ENCODE measurements around the gene CAMK2G. TPM values are rescaled to one million over a fixed set of nuclear protein-coding genes. Genes with fewer than 3 reads are reported as not detected.

CAMK2G gene
- polyA plus RNA-seq, 1 of the 3 experiments (the other 2 are of a cell fraction) = 41.4 TPM

GRCh38 chr10:73864229-73864628, 10.1 kb downstream of the CAMK2G start:
- 98% methylated on average over 4 of the region's 4 CpGs for WGBS (ENCODE audit: low lambda C conversion rate)
- Histone ChIP-seq H3K4me2 (no peak overlapping the region), H3K27ac (ENCODE audit: low read depth in 2 of 2, low read length in 1 of 2) (no peak overlapping the region), H3K27me3 (ENCODE audit: insufficient read depth) (no peaks in the 10 kb centered on the region), H3K36me3 (replicated peaks in 1 of 2; ENCODE audit: control insufficient read depth in 1 of 2, insufficient read depth in 2 of 2, low read length in 1 of 2) (peaks cover 17 to 63% of the 10 kb centered on the region in 2 experiments), H3K9me3 (no peaks in the 10 kb centered on the region), H3K4me3 (ENCODE audit: low read depth in 2 of 2, low read length in 1 of 2) (no peak overlapping the region), H3K9me2 (no peaks in the 10 kb centered on the region), H3K4me1 (ENCODE audit: control insufficient read depth in 1 of 2, insufficient read depth in 2 of 2, low read depth in 1 of 2, low read length in 1 of 2) (peaks cover 0 to 6% of the 10 kb centered on the region in 2 experiments; a peak in 1 of 4 replicates), H3K79me2 (ENCODE audit: insufficient read depth) (peaks cover 39% of the 10 kb centered on the region; the same call in 1 of the 2 replicates), H3K9ac (no peak overlapping the region), H4K20me1 (ENCODE audit: insufficient read depth) (peaks cover 16% of the 10 kb centered on the region; the same call in 1 of the 2 replicates), H2AFZ (ENCODE audit: low read depth) (no peak overlapping the region), H3F3A (replicated peaks; ENCODE audit: insufficient read depth) (no peaks in the 10 kb centered on the region)
- ChIA-PET POLR2A (no interaction called here), CTCF (interaction anchor here (0.6 to 37.3 kb wide), 6 partner anchors 10 to 274 kb away, joined by 3 to 753 read pairs (median 4); partner anchors contain the start of gene CAMK2G)
- no peak for DNase-seq
- TF ChIP-seq USF2 (IDR thresholded peaks at IDR 0.05; ENCODE audit: borderline replicate concordance, low read depth, low read length) (no peak), TCF12 (IDR thresholded peaks at IDR 0.05) (no peak), GABPA (IDR thresholded peaks at IDR 0.05; ENCODE audit: low read depth) (no peak), YY1 (IDR thresholded peaks at IDR 0.05; ENCODE audit: low read depth) (no peak), USF1 (IDR thresholded peaks at IDR 0.05; ENCODE audit: borderline replicate concordance, low read depth) (no peak), FOSL2 (IDR thresholded peaks at IDR 0.05; ENCODE audit: borderline replicate concordance, low read depth) (no peak), MXI1 (IDR thresholded peaks at IDR 0.05; ENCODE audit: low read depth, low read length) (no peak), TEAD4 (IDR thresholded peaks at IDR 0.05; ENCODE audit: borderline replicate concordance, insufficient read depth) (no peak), EZH2phosphoT487 (IDR thresholded peaks at IDR 0.05; ENCODE audit: borderline replicate concordance, low read depth) (no peak), ELF1 (IDR thresholded peaks at IDR 0.05) (no peak), TAF1 (IDR thresholded peaks at IDR 0.05; ENCODE audit: borderline replicate concordance, low read depth, low read length) (no peak), RAD21 (IDR thresholded peaks at IDR 0.05; ENCODE audit: low read length) (no peak), CHD2 (IDR thresholded peaks at IDR 0.05; ENCODE audit: low read length, partially characterized antibody) (no peak), FOXM1 (IDR thresholded peaks at IDR 0.05; ENCODE audit: low read depth) (no peak), IRF3 (IDR thresholded peaks at IDR 0.05; ENCODE audit: low read depth, low read length) (no peak), SIN3A (IDR thresholded peaks at IDR 0.05; ENCODE audit: borderline replicate concordance, low read depth, low read length) (no peak), EP300 (IDR thresholded peaks at IDR 0.05; ENCODE audit: borderline replicate concordance in 1 of 2, low read depth in 1 of 2, low read length in 1 of 2) (no peak)
- TF ChIP-seq, protein P1, sequence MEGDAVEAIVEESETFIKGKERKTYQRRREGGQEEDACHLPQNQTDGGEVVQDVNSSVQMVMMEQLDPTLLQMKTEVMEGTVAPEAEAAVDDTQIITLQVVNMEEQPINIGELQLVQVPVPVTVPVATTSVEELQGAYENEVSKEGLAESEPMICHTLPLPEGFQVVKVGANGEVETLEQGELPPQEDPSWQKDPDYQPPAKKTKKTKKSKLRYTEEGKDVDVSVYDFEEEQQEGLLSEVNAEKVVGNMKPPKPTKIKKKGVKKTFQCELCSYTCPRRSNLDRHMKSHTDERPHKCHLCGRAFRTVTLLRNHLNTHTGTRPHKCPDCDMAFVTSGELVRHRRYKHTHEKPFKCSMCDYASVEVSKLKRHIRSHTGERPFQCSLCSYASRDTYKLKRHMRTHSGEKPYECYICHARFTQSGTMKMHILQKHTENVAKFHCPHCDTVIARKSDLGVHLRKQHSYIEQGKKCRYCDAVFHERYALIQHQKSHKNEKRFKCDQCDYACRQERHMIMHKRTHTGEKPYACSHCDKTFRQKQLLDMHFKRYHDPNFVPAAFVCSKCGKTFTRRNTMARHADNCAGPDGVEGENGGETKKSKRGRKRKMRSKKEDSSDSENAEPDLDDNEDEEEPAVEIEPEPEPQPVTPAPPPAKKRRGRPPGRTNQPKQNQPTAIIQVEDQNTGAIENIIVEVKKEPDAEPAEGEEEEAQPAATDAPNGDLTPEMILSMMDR (IDR thresholded peaks at IDR 0.05) = no peak
